Epithelial cell of esophagus (primary cell): ENCODE data around the gene RAD23A.

ENCODE experiments used
- DNase-seq: peaks from one replicate; pipeline ENCODE4 v3.0.0; 2010; ENCODE audit warnings: low read depth
- H3K4me3 ChIP-seq: 2 replicates; pipeline ENCODE4 v1.5.1; 2011; ENCODE audit warnings: mild to moderate bottlenecking, low read length, control low read depth
- TF ChIP-seq, protein P1 (sequence below): IDR thresholded peaks from 2 replicates; pipeline ENCODE4 v1.5.1; 2011; ENCODE audit warnings: low read depth, mild to moderate bottlenecking, low read length, control low read depth, inconsistent platforms; ENCODE audit not compliant: insufficient read depth; ENCODE audit errors: missing control alignments

Gene RAD23A

DNA sequence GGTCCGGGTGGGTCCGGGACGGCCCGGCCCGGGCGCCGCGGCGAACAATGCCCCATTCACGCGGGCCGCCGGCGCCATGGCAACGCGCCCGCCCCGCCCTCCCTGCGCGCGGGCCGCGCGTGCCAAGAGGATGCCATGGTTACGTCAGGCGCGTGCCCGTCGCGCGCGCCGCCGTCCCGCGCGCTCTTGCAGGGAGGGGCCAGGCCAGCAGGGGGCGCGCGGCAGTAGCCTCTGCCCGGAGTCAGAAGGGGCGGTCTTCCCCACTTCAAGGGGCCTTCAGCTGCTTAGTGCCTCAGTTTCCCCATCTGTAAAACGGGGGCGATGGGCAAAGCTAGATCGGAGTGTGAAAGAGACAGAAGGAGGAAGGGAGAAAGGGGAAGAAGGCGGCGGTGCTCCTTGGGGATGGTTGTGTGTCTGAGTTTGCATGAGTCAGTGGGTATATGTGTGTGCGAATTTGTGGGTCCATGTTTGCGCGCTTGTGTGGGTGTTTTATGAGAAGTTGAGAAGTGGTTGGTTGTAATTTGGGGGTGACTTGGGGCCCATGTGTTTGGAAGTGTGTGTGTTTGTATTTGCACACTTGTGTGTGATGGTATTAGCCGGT lies 38.0 kb downstream of the RAD23A start:
- no peak overlapping the region for H3K4me3 ChIP-seq
- peak; percentile 76 for DNase-seq
- TF ChIP-seq, protein P1, sequence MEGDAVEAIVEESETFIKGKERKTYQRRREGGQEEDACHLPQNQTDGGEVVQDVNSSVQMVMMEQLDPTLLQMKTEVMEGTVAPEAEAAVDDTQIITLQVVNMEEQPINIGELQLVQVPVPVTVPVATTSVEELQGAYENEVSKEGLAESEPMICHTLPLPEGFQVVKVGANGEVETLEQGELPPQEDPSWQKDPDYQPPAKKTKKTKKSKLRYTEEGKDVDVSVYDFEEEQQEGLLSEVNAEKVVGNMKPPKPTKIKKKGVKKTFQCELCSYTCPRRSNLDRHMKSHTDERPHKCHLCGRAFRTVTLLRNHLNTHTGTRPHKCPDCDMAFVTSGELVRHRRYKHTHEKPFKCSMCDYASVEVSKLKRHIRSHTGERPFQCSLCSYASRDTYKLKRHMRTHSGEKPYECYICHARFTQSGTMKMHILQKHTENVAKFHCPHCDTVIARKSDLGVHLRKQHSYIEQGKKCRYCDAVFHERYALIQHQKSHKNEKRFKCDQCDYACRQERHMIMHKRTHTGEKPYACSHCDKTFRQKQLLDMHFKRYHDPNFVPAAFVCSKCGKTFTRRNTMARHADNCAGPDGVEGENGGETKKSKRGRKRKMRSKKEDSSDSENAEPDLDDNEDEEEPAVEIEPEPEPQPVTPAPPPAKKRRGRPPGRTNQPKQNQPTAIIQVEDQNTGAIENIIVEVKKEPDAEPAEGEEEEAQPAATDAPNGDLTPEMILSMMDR, result peak; percentile 65

DNA sequence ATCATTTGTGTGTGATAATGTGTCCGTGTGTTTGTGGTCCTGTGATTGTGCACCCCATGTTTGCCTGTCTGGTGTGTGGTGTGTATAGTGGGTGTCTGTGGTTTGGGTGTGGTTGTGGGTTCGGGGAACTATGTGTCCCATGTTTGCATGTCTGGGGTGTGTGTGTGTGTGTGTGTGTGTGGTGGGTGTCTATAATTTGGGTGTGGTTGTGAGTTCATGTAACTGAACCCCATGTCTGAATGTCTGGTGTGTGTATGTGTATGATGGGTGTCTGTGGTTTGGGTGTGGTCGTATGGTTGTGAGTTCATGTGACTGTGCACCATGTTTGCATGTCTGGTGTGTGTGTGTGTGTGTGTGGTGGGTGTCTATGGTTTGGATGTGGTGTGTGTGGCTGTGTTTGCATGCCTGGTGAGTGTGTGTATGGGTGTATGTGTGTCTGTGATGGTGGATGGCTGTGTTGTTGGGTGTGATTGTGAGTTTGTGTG lies 38.5 kb downstream of the RAD23A start:
- no peak overlapping the region for H3K4me3 ChIP-seq
- TF ChIP-seq, protein P1, result no peak
- DNase-seq, result no peak

DNA sequence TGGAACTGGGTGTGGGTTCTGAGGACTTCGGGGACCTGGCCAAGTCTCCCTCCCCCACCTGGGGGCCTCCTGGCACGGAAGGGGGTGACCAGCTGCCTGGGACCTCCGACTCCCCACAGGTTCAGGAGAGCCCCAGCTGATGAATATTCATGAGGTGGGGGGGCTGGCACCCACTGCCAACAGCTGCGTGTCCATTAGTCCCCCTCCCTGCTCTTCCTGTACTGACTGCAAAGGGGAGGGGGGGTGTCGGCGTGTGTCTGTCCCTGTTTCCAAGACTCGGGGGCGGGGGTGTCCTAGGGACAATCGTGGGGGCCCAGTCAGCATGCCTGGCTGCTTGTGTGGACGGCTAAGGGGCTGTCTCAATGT lies 39.0 kb downstream of the RAD23A start:
- no peak overlapping the region for H3K4me3 ChIP-seq
- TF ChIP-seq, protein P1, result no peak
- no peak for DNase-seq

DNA sequence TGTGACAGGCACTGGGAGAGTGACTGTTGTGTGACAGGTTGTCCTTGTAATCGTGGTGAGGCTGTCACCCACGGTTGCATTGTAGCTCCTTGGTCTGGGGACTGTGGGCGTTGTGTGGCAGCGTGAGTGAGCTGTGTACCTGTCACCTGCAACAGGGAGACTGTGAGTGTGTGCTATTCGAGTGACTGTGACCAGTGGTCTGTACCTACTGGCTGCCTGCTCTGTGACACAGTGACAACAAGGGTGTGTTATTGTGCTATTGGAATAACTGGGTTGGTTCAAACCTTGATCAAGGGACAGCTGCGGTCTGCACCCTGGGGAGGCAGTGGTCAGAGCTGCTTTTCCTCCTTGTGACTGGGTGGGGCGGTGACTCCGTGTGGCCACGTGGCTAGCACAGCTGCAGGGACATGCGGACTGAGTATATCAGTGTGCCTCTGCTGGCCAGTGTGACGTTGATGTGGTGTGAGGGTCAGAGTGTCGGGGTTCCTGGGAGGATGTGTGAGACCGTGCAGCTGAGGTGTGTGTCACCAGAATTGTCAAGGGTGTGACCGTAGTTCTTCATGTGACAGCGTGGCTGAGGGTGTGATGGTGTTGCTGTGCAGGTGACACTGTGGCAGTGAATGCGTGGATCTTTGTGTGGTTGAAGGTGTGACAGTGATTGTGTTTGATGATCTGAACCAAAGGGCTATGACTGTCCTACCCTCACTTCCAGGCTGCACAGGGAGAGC lies 39.6 kb downstream of the RAD23A start:
- no peak for DNase-seq
- H3K4me3 ChIP-seq, result no peak overlapping the region
- TF ChIP-seq, protein P1, result no peak

DNA sequence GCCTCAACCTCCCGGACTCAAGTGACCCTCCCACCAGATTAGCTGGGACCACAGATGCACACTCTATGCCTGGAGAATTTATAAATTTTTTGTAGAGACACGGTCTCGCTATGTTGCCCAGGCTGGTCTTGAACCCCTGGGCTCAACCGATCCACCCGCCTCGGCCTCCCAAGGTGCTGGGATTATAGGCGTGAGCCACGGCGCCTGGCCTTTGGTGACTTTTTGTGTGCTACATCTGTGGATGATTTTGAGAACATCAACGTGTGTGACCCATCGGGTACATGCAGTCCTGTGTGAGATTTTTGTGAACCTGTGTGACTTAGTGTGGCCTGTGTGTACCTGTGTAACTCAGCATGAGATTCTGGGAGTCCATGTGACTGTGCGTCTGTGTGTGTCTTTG lies 41.1 kb downstream of the RAD23A start:
- TF ChIP-seq, protein P1, result no peak
- DNase-seq, result no peak
- H3K4me3 ChIP-seq, result no peak overlapping the region

DNA sequence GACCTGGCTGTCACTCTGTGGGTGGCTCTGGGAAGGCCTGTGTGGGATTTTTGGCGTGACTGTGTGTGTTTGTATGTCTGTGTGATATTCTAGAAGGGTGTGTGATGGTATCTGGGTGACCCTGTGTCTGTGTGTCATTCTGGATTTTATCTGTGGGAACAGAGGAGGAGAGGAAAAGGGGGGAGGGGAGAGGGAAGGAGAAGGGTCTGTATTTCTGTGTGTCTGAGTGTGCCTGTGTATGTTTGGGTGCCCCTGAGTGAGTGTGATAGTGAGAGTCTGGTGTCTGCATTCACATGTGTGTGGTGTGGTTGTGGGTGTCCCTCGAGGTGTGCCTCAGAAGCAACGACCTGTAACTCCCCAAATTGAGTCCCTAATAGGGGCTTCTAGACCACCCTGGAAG lies 41.5 kb downstream of the RAD23A start:
- TF ChIP-seq, protein P1, result no peak
- no peak for DNase-seq
- no peak overlapping the region for H3K4me3 ChIP-seq
